A204.1 (cell line): ENCODE data around the gene FRMD1.

Experiments
- FAIRE-seq: peaks from 2 replicates; lab custom pipeline; 2012; peaks lifted over from hg19 to GRCh38; lab: Jason Lieb, UNC

The FRMD1 gene

DNA sequence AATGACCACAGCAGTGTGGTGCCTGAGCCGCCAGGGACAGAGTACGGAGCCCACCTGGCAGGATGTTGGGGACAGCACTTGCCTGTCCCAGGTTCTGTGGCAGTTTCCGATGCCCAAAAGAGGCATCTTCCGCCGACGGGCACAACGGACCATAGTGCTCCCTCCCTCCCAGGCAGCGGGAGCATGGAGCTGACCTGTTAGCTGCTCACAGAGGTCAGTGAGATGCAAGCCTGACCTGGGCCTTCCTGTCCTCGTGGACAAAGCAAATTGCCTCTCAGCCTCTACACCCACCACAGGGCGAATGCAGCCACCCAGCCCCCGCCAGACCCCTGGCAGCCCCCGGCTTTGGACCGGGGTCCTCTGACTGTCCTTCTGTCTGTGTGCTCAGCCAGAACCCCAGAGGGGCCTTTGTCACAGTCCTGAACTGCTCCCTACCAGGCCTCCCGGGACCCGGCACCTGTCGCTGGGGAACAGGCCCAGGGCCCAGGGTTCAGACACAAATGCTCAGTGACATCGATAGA lies 16.2 kb upstream of the FRMD1 start:
- FAIRE-seq, result no peak

DNA sequence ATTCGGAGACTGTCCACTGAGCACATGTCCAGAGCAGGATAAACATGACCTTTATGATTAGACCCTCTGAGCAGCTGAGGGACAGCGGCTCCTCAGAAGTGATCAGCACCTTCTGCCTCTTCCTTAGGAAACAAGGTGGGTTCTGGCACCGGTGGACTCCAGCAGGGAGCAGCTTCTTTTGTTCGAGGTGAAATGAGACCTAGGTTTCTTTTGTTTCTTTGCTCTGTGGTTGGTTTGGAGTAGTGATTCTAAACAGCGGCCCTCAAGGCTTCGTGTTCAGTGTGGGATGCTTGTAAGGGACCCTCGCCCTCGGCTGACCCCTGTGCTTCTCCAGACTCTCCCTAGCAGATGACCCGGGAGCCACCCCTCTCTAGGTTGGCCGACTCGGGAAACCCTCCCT lies 14.6 kb upstream of the FRMD1 start:
- FAIRE-seq, result no peak

DNA sequence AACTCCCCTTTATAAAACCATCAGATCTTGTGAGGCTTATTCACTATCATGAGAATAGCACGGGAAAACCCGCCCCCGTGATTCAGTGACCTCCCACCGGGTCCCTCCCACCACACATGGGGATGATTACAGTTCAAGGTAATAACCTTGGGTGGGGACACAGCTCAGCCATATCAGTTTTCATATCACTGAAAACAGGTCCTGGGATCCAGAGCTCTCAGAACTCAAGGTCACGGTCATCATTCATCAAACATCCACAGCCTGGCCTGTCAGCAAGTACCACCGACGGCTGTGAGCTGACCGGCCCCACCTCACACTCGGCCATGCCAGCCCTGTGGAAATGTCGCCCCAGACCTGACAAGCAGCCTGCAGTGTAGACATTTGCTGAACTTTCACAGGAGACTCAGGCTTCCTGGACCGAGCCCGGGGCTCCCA lies 14.1 kb upstream of the FRMD1 start:
- FAIRE-seq, result no peak

DNA sequence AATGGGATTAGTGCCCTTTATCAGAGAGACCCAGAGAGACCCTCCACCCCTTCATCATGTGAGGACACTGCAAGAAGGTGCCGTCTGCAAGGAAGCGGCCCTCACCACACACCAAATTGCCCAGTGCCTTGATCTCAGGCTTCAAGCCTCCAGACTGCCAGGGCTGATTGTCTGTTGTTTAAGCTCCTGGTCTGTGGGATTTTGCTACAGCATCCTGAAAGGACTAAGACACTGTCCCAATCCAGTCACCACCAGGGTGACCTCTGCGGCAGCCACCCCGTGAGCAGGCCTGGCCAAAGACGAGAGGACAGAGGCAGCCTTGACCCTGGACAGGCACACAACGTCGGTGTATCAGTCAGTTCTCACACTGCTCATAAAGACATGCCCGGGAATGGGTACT lies 13.5 kb upstream of the FRMD1 start:
- no peak for FAIRE-seq

DNA sequence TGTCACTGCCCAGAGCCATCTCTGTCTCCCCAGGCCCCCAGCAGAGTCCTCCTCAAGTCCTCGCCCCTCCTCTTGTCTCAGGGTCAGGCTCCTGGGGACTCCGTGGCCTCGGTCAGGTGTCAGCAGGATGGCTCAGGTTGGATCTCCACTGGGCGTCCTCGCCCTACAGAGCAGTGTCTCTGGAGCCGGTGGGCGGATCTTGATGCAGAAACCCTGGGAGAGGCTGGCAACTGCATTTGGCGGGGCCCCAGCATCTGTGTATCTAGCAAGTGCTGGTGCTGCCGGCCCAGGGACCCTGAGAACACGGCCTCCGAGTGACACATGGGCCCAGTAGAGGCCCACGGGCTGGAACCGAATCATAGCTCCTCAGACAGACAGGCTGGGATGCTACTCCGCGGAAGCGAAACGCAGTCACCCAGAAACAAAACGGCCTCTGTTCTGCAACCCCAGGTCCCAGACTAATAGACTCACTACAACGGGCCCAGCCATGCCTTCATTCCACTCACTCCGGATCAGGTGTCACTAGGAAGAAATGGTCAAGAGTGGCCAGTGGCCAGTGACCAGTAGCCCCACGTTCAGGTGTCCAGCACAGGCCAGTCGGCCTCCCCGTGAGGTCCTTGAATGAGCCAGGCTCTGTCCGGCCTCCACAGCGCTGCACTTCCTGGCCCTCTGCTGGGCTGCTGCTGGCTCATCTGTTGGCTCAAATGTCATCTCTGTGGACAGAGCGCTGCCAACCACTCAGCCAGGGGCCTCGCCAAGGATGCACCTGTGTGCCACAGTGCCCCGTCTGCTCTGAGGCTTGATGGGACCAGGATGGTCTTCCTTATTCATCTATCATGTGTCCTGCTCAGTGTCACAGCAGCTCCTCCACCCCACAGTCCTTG lies 12.6 kb upstream of the FRMD1 start:
- FAIRE-seq, result no peak

DNA sequence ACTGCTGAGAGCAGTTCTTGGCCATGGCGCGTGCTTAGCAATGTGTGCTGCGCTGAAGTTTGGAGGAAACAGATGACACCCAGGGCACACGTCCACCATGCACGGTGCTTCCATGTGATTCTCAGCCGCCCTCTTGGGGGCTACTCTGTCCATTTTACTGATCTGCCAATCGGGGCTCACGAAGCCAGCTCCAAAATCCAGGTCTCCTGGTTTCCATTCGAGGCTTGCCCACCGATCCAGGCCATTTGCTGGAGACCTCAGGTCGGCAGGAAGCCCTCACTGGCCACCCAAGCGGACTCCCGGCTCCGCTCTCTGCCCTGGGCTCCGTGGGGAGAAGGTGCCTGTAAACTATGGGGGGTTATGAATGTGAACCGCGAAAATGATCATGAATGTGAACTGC lies 11.7 kb upstream of the FRMD1 start:
- FAIRE-seq, result no peak

DNA sequence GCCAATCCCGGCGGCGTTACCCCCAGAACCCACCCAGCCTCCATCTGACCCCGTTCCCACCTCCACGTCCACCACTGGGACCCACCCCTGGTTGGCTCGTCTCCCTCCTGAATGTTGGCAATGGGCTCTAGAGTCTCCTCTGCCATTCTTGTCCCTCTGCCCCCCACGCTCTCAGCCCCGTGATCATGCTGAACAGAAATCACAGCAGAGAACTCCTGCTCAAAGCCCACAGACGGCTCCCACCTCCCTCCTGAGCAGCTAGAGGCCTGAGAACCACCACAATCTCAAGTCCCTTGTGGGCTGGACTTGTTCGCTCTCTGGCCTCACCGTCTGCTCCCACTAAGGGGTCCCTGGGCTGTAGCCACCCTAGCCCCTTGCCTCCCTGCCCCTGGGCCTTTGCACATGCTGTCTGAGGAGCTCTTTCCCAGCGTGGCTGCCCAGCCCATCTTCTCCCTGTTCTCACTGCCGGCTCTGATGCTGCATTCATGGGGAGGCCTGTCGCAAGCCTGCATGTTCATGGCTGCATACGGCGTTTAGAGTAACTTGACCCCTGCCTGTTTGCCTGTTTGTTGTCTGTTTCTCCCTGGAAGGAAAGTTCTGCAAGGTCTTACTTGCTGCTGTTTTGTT lies 11.2 kb upstream of the FRMD1 start:
- FAIRE-seq, result no peak

DNA sequence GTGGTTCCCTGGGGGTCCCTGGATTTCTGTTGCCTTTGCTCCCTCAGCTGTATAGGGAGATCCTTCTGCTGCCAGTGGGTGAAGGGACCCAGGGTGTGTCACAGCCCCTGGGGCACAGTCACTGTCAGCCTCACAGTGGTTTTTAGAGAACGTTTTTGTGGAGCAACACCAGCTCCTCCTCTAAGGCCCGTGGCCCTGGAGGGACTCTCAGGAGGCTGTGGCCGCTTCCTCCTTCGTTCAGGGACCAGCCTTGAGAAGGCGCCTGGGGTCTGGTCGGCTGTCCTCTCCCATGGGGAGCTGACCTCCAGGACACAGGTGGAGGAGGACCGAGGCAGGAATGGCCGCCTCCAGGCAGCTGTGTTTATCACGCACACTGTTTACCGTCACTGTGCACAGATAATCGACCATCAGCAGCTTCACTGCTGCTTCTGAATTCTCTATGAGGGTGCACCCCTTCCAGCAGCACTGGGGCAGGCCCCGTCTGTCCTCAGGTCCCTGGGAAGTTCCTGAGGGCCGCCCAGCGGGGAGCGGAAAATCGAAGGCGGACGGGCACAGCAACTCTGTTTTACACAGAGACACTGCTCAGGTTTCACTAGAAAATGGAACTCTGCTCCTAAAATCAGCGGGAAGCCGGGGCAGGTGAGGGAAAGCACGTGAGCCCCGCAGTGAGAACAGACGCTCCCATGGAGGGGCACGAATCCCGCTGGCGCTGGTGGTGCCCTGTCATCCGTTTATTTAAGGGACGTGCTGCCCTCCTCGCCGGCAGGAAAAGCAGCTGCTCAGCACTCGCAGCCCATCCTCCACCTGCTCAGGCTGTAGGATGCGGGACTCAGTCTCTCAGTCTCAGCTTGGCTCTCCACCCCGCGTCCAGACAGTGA lies 10.4 kb upstream of the FRMD1 start:
- FAIRE-seq, result no peak

DNA sequence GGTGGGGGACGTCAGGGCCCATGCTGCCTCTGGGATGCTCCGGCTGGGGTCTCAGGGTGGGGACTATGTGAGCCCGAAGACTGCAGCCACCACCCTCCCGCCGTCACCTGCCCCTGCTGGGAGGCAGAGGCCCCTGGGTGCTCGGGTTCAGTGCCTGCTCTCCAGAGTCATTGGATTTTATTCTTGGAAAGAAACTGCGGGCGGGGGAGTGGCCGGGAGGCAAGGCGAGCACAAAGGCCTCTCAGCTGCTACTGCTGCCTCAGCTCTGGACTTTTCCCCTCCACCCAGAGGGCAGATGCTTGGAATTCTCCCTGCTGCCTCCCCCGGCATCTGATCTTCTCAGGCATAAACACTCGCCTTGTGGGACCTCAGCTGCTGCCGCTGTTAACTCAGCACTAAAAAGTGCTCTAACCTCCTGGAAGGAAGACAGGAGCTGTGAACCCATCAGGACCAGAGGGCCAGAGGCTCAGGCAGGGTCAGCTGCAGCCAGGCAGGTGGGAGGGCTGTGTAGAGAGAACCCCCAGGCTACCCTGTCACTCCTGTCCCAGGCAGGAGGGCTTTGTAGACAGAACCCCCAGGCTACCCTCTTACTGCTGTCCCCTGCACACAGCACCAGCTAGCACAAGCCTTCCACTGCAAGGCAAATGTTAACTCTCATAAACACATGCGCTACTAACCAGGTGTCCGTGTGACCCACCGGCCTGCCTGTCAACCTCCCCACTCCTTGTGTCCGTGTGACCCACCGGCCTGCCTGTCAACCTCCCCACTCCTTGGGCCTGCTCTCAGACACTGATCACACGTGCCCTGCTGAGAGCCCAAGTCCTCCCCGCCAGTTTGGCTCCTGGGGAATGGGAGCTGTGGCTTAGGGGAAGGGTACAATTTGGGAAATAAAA lies 9.4 kb upstream of the FRMD1 start:
- no peak for FAIRE-seq

DNA sequence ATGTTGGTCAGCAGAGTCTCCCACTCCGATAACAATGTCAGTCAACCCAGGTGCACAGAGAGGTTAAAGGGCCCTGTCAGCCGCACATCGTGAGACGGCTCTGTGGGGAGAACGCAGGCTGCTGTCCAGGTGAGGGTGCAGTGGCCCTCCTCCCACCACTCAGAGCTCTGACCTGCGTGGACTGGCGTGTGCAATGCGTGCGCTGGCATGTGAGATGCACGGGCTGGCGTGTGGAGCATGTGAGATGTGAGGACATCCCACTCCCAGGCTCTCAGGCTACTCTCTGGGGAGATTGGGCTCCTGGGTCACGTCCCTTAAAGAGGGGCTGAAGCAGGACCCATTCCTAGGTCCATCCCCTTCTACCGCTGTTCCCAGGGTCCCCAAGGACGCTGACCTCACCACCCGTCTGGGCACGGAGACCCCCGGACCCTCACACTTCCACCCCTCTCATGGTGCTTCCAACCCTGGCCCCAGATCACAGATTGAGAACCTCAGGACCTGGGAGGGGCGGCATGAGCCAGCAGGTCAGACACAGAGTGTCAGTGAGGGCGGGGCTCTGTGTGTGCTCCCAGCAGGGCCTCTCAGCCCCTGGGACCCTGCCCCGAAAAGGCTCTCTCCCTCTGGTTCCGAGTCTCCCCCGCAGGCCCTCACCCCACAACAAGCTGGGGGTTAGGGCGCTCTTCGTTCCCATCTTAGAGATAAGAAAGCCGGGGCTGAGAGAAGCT lies 8.6 kb upstream of the FRMD1 start:
- FAIRE-seq, result no peak

DNA sequence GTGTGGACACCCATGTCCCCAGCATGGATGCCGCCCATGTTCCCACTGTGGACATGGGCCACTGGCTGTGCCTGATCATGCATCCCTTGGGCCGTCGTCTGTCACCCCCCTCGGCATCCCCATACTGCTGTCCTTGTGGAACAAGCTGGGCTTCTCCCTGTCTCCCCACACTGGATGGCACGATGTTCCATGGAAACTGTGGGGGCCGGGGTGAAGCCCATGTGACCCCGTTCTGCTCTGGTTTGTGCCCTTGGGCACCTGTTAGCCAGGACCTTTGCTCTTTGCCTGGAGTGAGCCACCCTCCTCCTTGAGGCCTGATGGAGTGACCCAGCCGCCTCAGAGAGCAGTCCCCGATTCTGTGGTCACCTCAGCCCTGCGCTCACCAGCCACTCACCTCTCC lies 7.6 kb upstream of the FRMD1 start:
- no peak for FAIRE-seq

DNA sequence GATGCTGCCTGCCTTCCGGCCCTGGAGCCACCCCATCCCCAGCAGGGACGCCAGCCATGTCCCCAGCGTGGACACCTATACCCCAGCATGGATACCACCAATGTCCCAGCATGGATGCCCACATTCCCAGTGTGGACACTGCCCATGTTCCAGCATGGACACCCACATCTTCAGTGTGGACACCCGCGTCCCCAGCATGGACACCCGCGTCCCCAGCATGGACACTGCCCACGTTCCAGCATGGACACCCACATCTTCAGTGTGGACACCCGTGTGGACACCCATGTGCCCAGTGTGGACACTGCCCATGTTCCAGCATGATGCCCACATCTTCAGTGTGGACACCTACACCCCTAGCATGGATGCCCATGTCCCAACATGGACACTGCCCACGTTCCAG lies 7.1 kb upstream of the FRMD1 start:
- no peak for FAIRE-seq

DNA sequence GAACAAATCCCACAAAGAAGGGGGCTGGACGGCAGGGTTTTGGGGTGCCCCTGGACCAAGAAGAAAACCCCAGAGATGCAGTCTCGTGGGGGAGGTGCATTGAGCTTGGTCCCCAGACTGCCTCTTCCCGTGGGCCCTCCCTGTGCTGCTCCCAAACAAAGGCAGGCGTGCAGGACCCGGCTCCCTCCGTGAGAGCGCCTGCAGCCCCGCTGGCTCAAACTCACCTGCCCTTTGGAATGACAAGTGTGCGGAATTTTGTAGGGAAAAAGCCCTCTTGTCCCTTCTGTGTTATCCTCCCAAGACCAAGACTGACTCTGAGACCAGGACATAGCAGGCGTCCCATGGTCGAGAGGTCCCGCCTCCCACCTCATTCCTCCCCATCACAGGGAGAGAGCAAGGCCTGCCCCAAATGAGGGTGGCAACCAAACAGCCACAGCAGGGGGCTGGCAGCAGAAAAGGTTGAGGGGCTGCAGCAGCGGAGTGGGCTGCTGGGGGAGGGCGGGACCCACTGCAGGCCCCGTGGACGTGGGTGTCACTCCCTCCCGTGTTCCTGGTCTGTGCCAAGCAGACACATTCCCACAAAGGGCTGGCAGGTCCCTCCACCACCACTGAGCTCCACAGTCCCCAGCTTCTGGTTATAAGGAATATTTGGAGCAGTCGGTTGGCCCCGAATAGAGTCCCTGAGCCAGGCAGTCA lies 5.6 kb upstream of the FRMD1 start:
- no peak for FAIRE-seq

DNA sequence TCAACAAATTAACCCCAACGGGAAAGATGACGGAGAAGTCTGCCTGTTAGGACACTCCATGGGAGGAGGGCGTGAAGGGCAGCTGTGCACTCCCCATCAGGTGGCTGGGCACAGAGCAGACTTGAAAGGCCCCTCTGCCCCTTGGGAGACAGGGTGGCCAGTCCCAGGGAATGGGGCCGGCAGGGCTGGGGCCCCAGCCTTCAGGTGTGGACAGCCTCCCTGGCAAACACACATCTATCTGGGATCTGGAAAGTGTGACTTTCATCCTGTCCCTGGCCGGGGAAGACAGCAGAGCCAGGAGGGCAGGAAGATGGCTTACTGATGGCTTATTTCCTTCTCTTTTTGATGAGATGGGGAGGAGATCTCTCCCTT lies 4.5 kb upstream of the FRMD1 start:
- no peak for FAIRE-seq

DNA sequence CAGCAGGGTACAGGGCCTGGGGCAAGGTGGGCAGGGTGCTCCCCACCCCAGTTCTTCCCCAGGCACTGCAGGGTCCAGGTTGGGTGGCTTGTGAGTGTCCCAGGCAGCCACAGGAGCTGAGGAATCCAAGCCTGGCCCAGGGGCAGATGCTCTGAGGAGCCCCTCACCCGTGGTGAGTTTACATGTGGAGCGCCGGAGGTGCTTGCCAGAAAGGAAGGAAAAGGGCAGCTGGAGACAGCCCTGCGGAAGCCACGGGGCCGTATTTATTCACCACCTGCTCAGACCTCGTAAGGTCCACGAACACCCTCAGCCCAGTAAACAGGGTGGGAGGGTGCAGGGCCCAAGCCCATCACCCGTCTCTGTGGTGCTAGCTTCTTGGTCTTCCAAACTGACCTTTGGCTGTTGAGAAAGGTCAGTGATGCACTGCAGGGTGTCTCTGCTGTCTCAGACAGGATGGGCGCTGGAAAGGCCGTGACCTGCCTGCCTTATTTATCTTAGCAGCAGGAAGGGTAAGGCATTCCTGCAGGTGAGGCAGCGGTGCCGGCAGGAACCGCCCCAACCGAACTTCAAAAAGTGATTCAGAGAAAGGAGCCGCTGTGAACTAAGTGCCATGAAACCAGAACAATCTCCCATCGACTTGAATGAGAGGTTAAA lies 4.0 kb upstream of the FRMD1 start:
- FAIRE-seq, result no peak

DNA sequence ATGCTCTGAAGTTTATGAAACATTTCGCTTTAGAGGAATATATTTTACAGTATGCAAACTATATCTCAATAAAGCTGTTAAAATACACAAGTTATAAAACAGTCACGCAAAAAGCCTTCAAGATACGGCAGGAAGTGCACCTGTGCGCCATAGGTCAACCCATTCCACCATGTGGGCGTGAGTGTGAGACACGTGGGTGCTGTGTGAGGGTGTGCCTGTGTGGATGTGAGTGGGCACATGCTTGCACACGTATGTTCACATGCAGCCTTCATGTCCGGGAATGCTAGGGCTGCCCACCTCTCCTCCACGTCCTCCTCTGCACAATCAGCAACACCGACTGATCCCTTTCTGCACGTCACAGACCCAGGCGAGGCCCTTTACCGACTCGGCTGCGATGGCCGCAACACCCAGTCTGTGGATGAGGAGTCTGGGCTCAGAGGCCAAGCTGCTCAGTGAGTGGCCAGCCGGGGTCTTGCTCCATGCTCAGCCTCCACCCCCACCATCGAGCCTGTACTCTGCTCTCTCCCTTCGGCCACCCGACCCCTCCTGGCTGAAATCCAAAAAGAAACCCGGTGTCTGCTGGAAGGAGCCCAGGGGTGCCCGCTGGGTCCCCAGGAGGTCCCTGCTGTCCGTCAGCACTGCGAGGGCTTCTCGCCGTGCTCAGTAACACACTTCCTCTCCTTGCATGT lies 3.0 kb upstream of the FRMD1 start:
- FAIRE-seq, result no peak

DNA sequence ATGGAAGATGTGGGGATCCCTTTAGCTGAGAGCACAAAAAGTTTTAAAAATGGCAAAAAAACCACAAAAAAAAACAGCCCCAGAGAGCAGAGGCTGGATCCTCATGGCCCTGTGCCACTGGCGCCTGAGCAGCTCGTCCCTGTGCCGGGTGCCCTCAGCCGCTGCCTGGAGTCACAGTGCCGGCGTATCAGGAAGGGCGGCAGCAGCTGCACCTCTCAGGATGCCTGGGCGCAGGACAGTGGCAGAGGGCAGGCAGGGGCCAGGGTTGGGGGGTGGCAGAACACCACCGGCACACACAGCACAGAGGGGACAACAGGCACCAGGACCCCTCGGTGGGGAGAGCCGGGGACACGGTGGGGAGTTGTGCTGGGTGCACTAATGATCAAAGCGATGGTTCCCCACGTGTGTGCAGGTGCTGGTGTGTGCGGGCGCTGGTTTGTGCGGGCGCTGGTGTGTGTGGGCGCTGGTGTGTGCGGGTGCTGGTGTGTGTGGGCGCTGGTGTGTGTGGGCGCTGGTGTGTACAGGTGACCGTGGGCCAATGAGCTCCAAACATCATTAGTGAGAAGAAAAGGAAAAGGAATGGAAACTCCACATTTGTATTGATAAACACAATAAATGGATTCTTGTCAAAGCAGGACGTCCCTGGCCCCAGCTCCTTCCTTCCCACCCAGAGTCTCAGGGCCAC lies 1.5 kb upstream of the FRMD1 start:
- FAIRE-seq, result no peak

DNA sequence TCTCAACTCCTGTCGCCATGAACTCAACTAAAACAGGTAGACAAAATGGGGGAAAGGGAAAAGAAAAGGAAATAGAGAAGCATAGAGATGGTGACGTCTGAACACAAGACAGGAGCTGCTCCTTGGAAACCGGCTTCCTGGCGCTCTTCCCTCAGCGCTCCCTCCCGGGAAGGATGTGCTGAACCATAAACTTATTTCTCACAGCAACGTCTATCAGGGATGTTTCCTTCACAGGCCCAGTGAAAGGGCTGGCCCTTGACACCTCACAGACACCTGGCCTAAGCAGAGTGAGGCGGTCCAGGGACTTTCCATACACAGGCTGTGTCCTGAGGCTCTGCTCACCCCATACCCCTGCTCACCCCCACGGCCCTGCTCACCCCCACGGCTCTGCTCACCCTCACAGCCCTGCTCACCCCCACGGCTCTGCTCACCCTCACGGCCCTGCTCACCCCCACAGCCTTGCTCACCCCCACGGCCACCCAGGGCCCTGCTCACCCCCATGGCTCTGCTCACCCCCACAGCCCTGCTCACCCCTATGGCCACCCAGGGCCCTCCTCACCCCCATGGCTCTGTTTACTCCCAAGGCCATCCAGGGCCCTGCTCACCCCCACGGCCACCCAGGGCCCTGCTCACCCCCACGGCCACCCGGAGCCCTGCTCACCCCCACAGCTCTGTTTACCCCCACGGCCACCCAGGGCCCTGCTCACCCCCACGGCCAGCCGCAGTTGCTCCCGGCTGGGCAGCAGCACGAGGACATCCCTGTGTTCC lies 653 bp downstream of the FRMD1 start:
- no peak for FAIRE-seq
